Neural crest cell (in vitro differentiated cells): ENCODE results near the gene TTLL3. TPM values are rescaled to one million over a fixed set of nuclear protein-coding genes. Genes with fewer than 3 reads are reported as not detected.

Experiments
- DNase-seq: peaks from one replicate; pipeline ENCODE4 v3.0.0; 2021; ENCODE audit warnings: low read depth, mixed read lengths, low spot score
- H3K27ac Mint-ChIP-seq: one replicate; pipeline ENCODE4 v1.8.0; 2021; ENCODE audit warnings: mild to moderate bottlenecking, mixed read lengths; ENCODE audit not compliant: unreplicated experiment
- H3K27me3 Mint-ChIP-seq: 2 replicates; pipeline ENCODE4 v1.8.0; 2021; ENCODE audit warnings: low read depth, mild to moderate bottlenecking, mixed read lengths
- H3K36me3 Mint-ChIP-seq: 2 replicates; pipeline ENCODE4 v1.8.0; 2021; ENCODE audit warnings: low read depth, mild to moderate bottlenecking, mixed read lengths
- H3K4me1 Mint-ChIP-seq: 2 replicates; pipeline ENCODE4 v1.8.0; 2021; ENCODE audit warnings: mixed read lengths
- H3K4me3 Mint-ChIP-seq: one replicate; pipeline ENCODE4 v1.8.0; 2021; ENCODE audit warnings: mild to moderate bottlenecking, mixed read lengths
- H3K9me3 Mint-ChIP-seq: 2 replicates; pipeline ENCODE4 v1.8.0; 2021; ENCODE audit warnings: mixed read lengths
- total RNA-seq: library from RNA; stranded (reverse); gene quantifications from 2 replicates; pipeline ENCODE4 v1.2.1, GENCODE V29; 2021
- TF ChIP-seq, protein P1 (sequence below): fragments of 200-600 bp; sonication (generic); conservative IDR thresholded peaks from 2 replicates; pipeline ENCODE4 v1.5.0; 2021; ENCODE audit warnings: antibody characterized with exemption, mild to moderate bottlenecking

Gene TTLL3
- total RNA-seq, 1 donor from 2014 or later, result 28.3 TPM

DNA sequence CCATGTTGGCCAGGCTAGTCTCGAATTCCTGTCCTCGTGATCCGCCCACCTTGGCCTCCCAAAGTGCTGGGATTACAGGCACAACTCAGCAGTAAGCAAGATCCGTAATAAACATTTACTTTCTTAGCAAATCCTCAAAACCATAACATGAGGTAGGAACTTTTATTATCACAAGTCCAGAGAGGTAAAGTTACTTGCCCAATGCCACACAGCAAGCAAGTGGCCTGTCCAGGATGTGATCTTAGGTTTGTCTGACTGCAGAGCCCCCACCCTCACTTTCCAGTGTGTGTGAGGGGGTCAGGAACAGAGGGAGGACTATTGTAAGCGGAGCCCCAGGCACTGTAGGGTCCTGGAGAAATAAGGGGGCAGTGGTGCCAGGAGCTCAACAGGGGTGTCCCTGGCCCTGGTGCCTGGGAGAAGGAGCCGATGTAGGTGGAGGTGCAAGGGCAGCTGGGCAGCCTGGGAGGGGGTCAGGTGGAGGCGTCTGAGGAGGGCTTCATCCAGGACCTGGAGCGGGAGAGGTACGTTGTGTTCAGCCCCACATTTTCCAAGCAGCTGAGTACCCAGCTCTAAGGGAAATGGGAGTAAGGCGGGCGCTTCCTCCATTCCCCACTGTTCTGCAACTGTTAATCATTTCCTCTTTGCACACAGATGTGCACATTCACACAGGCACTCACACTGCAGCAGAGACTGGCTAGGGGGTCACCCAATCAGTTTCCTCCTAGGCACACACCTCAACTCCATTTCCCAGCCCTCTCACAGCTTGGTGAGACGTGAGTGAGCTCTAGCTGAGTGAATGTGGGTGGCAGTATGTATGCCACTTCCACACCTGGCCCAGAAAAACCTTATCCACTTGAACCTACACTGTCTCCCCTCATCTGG lies 27.9 kb downstream of the TTLL3 start:
- Mint-ChIP-seq H3K4me1 (peaks cover 9% of the 10 kb centered on the region), H3K9me3 (no peaks in the 10 kb centered on the region), H3K27me3 (no peaks in the 10 kb centered on the region), H3K27ac (peak overlapping the region; percentile 67), H3K36me3 (peaks cover 8% of the 10 kb centered on the region), H3K4me3 (peak overlapping the region; percentile 8)
- TF ChIP-seq, protein P1, sequence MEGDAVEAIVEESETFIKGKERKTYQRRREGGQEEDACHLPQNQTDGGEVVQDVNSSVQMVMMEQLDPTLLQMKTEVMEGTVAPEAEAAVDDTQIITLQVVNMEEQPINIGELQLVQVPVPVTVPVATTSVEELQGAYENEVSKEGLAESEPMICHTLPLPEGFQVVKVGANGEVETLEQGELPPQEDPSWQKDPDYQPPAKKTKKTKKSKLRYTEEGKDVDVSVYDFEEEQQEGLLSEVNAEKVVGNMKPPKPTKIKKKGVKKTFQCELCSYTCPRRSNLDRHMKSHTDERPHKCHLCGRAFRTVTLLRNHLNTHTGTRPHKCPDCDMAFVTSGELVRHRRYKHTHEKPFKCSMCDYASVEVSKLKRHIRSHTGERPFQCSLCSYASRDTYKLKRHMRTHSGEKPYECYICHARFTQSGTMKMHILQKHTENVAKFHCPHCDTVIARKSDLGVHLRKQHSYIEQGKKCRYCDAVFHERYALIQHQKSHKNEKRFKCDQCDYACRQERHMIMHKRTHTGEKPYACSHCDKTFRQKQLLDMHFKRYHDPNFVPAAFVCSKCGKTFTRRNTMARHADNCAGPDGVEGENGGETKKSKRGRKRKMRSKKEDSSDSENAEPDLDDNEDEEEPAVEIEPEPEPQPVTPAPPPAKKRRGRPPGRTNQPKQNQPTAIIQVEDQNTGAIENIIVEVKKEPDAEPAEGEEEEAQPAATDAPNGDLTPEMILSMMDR, result no peak
- DNase-seq, result no peak

DNA sequence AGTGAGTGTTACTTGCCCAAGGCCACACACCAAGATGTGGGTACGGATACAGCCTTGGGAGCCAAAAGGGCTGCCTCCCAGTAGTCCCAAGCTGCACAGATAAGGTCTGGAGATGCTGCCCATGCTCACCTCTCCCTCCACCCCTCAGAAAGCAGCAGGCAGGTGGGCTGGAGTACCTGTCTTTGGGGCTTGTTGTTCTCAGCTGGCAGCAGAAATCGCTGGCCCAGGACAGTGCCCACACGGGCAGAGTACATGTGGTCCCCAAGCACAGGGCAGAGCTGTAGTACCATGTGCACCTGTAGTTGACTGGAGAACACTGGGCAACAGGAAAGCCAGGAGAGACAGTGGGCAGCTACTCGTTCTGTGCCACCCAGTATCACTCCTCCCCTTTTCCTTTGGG lies 28.8 kb downstream of the TTLL3 start:
- TF ChIP-seq, protein P1, result no peak
- peaks cover 8% of the 10 kb centered on the region for H3K36me3 Mint-ChIP-seq
- H3K4me3 Mint-ChIP-seq, result no peak overlapping the region
- no peak for DNase-seq
- no peaks in the 10 kb centered on the region for H3K27me3 Mint-ChIP-seq
- no peaks in the 10 kb centered on the region for H3K9me3 Mint-ChIP-seq
- H3K27ac Mint-ChIP-seq, result no peak overlapping the region
- peaks cover 17% of the 10 kb centered on the region for H3K4me1 Mint-ChIP-seq

DNA sequence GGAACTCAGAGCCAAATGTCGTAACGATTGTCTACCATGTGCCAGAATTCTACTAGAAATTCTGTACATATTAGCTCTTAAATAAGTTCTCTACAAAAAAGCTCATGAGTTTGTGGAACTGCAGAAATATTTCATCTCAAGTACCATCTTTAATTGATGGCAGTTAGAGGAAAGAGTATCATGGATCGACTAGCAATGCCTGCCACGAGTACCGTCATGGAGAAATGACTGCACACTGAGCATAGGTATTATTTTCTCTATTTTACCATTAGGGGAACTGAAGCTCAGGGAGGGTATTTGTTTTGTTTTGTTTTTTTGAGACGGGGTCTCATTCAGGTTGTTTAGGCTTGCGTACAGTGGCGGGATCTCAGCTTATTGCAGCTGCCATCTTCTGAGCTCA lies 31.0 kb downstream of the TTLL3 start:
- Mint-ChIP-seq H3K27me3 (no peaks in the 10 kb centered on the region), H3K9me3 (no peaks in the 10 kb centered on the region), H3K27ac (no peak overlapping the region), H3K4me1 (peaks cover 21% of the 10 kb centered on the region), H3K4me3 (peak overlapping the region; percentile 54), H3K36me3 (peaks cover 8% of the 10 kb centered on the region)
- no peak for DNase-seq
- TF ChIP-seq, protein P1, result no peak

DNA sequence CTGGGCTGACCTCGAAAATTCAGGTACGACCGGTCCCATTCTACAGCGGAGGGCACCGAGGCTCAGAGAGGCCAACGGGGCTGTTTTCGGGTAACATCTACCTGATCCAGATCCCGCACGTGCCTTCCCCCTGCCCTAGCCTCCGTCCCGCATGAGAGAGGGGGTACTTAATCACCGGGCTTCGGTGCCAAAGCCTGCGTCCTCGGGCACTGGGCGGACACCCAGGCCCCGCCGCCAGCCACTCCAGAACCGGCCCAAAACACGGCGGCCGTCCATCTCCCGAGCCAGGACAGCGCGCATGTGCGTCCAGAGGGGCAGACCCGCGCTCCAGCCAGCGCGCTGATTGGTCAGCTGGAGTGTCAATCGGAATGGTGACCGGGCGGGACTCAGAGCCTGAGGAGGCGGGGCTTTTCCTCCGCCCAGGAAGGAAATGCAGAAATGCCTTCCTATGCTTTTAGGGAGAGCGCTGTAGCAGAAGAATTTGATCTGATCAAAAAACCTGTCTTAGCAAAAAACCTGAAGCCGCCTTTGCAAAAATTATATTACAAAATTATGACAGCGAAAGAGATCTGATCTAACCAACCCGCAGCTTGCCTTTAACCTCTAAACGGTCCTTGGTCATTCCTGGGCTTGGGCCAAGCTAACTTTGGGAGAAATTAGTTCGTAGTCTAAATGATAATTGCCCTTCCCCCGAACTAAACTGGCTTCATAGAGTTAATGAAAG lies 33.8 kb downstream of the TTLL3 start, which contains the start of gene RPUSD3:
TSS of gene RPUSD3 (minus strand) at position 294 of the 724 bp plus-strand sequence. CDS start at position 276, 18 bp downstream.
- Mint-ChIP-seq H3K4me1 (peaks cover 24% of the 10 kb centered on the region), H3K27ac (peak within 1 kb of the TSS; percentile 90), H3K27me3 (no peaks in the 10 kb centered on the region), H3K9me3 (no peaks in the 10 kb centered on the region), H3K4me3 (peak within 1 kb of the TSS; percentile 99), H3K36me3 (peaks cover 8% of the 10 kb centered on the region)
- TF ChIP-seq, protein P1, result no peak
- DNase-seq, result peak; percentile 99

DNA sequence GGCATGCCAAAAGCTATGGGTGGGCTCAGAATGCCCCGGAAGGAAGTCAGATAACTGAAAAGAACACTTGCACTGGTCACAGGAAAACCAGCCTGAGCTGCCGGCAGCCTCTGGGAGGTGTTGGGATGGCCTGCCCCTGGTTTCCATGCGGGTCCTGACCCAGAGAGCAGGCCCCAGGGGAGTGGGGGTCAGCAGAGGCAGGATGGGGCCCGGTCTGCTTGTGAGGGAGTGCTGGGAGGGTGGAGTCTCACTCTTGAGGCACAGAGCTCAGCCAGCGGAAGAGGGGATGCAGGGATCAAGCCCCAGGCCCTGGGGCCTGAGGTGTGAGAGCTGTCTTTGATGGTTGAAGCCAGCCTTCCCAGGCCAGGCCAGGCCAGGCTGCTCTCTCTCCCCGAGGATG lies 36.2 kb downstream of the TTLL3 start:
- DNase-seq, result peak; percentile 20
- peaks cover 6% of the 10 kb centered on the region for H3K36me3 Mint-ChIP-seq
- peak overlapping the region; percentile 57 for H3K4me3 Mint-ChIP-seq
- TF ChIP-seq, protein P1, result no peak
- H3K27me3 Mint-ChIP-seq, result no peaks in the 10 kb centered on the region
- peaks cover 32% of the 10 kb centered on the region for H3K4me1 Mint-ChIP-seq
- no peak overlapping the region for H3K27ac Mint-ChIP-seq
- H3K9me3 Mint-ChIP-seq, result no peaks in the 10 kb centered on the region
